HG03558 (cell line): Measurements from ENCODE around the gene TBX6.
"Not testable (repeated sequence)": the region's sequence is repeated elsewhere in the genome, so short reads cannot be mapped to it uniquely, and the experiment has no call there.

Experiments
- ATAC-seq: cut with Tn5 transposase; IDR thresholded peaks from one replicate; pipeline ENCODE4 v1.9.1; 2021; ENCODE audit warnings: moderate number of reproducible peaks; ENCODE audit not compliant: unreplicated experiment; ENCODE audit errors: extremely low read depth

TBX6 gene, protein sequence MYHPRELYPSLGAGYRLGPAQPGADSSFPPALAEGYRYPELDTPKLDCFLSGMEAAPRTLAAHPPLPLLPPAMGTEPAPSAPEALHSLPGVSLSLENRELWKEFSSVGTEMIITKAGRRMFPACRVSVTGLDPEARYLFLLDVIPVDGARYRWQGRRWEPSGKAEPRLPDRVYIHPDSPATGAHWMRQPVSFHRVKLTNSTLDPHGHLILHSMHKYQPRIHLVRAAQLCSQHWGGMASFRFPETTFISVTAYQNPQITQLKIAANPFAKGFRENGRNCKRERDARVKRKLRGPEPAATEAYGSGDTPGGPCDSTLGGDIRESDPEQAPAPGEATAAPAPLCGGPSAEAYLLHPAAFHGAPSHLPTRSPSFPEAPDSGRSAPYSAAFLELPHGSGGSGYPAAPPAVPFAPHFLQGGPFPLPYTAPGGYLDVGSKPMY

DNA sequence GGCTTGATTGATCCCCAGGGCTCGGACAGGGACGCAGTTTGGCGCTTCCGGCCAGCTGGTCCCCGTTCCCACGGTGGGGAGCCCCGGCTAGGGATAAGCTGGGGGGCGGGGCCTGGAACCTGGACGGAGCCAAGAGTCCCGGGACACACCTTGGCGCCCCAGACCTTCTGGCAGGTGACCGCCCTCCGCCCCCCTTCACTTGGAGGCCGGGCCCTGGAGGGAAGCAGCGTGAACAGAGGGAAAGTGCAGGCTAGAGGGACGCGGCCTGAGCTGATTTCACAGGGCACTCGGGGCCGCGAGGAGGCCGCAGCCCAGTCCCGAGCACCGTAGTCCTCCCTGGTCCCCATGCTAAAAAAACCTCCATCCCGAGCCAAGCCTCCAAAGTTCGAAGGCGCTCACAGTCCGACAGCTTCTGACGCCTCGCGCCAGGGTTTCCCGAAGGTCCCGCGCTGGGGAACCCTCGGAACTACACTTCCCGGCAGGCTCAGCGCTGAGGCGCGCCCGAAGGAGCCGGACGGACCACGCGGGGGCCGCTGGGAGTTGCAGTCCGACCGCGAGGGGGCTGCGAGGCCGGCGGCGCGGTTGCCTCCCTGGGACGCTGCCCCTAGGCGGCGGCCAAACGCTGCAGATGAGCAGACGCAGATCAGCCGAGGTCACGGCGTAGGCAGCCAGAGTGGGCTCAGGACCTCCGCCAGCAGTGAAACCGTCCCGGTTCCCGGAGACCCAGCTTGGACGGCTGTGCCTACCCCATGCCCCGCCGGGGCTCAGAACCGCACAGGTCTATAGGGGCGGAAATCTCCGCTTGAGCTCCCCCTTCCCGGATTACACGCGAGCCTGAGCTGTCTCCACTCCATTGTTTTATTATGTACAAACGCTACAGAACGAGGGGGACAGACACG is at the start of gene TBX6:
Gene TBX6 (minus strand): TSS at position 451 of the 899 bp plus-strand sequence. CDS start 731 bp downstream, outside the sequence.
- ATAC-seq = peak; percentile 53

DNA sequence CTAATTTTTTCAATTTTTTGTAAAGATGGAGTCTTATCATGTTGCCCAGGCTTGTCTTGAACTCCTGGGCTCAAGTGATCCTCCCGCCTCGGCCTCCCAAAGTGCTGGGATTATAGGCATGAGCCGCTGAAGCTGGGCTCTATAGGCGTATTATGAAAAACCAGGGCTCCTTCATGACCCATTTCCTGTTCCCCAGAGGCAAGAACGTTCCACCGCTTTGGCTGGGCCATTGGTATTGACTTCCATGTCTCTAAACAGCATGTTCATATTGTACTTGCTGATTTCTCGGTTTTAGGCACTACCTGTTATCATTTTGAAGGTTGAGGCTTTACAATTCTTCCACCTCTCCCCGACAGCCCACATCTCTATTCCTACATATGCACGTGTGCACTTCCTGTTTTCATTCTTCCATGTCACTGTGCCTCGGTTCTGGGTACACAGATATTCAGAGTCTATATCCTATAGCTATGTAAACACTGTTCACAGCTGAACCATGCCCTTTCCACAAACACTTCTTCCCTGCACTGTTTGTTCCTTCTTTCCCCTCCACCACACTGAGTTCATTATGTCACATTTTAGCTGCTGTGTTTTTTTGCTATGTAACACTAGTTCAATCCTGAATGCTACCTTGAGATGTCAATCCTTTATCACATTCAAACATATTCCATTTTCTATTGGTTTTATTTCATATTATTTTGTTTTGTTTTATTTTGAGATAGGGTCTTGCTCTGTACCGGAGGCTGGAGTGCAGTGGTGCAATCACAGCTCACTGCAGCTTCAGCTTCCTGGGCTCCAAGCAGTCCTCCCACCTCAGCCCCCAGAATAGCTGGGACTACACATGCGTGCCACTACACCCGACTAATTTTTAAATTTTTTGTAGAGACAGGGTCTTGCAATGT is 48.1 kb upstream of the TBX6 start:
- no peak for ATAC-seq

DNA sequence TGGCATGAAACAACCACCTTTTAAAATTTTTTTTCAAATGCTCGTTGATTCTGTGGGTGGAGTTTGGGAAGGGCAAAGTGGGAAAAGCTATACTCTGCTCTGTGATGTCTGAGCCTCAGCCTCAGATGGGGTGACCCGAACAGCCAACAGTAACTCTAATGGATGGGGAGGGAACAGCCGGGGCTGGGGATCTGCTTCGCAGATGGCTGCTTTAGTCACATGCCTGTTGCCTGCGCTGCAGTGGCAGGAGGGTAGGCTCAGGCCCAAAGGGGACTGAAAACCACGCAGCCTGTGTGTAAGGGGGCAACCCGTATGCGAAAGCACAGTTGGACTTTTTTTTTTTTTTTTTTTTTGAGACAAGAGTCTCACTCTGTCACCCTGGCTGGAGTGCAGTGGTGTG is 46.2 kb upstream of the TBX6 start:
- ATAC-seq = no peak

DNA sequence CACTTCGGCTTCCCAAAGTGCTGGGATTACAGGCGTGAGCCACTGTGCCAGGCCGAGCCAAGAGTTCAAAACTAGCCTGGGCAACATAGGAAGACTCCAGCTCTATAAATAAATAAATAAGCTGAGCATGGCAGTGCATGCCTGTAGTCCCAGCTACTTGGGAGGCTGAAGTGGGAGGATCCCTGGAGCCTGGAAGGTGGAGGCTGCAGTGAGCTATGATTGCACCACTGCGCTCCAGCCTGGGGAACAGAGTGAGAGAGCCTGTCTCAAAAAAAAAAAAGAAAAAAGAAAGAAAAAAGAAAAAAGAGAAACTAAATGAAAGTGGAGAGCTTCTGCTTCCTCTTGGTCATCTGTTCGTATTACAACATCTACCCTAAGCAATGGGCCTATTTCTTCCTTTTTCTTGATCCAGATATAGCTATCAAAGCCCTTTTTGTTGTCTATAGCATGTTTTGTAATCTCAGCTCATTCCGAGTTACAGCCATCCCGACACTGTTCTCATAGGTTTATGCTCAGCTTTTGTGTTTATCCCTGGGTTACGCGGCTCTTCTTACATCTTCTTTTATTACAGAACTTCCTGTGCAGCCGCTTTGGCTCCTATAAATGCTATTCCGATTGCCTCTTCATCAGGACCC is 45.4 kb upstream of the TBX6 start:
- ATAC-seq = no peak

DNA sequence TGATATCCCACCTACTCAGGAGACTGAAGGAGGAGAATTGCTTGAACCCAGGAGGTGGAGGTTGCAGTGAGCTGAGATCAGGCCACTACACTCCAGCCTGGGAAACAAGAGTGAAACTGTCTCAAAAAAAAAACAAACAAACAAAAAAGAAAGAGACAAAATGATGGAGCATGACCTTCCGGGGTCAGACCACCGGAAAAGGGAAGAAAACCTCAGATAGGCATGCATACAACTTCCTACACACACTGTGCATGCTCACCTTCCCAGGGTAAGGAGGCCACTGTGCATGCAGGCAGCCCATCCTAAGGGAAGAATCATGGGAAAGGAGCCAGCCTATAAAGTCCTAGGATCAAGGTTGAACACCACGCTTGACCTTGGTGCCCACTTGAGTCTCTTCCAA is 40.9 kb upstream of the TBX6 start:
- no peak for ATAC-seq

DNA sequence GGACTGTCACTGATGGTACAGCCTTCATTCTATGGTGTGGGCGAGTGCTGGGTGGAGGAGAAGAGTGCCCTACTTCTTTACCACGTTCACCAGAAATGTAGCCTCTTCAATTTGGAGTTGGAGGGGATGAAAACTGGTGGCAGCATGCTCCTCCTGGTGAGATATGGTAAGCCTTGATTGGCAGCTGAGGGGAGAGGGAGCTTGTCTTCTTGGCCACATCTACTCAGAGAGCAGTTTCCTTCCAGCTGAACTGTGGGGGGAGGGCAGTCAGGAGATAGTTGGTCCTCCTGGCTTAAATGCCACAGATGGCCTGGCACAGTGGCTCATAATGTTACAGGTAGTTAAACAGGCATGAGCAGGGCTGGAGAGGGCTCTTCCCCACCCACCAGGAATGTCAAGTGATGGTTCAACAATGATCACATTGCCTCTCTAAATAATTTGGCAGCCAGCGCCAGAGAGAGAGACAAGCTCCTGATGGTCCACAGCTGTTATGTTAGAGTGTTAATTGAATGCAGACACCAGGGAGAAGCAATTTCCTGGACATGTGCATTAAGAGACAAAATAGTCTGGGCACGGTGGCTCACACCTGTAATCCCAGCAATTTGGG is 40.2 kb upstream of the TBX6 start:
- no peak for ATAC-seq

DNA sequence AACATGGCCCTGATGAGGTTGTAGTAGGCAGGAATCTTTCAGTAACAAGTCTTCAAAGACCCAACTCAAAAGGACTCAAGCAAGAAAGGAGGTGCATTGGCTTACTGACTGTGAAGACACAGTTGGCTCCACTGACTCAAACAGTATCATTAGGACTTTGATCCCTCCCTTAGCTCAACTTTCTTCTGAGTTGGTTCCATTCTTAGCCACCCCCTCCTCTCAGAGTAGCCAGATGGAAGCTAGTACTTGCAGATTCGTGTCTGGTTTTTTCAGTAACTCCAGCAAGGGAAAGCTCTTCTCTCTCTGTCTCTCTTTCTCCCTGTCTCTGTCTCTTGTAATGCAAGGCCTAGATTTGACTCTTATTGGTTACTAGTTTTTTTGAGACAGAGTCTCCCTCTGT is 36.3 kb upstream of the TBX6 start:
- ATAC-seq = no peak

DNA sequence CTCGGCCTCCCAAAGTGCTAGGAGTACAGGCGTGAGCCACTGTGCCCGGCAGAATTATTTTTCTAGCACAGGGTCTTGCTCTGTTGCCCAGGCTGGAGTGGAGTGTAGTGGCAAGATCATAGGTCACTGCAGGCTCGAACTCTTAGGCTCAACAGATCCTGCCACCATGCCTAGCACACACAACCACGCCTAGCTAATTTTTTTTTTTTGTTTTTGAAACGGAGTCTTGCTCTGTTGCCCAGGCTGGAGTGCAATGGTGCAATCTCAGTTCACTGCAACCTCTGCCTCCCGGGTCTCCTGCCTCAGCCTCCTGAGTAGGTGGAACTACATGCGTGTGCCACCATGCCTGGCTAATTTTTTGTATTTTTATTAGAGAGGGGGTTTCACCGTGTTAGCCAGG is 34.0 kb upstream of the TBX6 start:
- ATAC-seq = not testable (repeated sequence)

DNA sequence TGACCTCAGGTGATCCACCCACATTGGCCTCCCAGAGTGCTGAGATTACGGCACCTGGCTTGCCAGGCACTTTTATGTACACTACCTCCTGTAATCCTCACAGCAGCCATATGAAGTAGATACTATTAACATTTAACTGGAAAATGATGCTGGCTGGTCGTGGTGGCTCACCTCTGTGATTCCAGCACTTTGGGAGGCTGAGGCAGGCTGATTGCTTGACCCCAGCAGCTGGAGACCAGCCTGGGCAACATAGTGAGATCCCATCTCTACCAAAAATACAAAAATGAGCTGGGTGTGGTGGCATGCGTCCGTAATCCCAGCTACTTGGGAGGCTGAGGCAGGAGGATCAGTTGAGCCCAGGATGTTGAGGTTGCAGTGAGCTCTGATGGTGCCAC is 33.3 kb upstream of the TBX6 start:
- ATAC-seq = no peak

DNA sequence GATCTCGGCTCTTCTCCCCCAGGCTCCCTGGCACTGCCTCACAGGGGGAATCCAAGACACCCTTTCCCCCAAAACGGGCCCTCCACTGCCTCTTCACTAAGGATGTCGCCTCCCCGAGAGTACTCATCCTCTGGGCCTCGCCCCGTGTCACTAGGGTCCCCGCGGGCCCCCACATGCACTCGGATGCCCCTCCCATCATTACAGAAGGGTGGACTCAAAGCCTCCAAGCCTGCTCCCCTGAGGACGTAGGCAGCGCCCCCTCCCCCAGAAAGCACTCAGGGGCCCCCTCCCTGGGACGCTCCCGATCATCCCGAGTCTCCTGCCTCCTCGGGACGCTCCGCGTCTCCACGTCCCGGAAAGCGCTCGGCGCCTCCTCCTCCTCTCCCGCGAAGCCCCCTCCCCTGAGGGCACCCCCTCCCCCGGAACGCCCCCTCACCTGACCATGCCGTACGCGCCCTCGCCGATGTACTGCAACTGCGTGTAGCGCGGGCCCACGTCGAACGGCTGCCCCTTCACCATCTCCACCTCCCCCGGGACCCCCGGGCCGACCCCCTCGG is 31.0 kb upstream of the TBX6 start:
- ATAC-seq = no peak

DNA sequence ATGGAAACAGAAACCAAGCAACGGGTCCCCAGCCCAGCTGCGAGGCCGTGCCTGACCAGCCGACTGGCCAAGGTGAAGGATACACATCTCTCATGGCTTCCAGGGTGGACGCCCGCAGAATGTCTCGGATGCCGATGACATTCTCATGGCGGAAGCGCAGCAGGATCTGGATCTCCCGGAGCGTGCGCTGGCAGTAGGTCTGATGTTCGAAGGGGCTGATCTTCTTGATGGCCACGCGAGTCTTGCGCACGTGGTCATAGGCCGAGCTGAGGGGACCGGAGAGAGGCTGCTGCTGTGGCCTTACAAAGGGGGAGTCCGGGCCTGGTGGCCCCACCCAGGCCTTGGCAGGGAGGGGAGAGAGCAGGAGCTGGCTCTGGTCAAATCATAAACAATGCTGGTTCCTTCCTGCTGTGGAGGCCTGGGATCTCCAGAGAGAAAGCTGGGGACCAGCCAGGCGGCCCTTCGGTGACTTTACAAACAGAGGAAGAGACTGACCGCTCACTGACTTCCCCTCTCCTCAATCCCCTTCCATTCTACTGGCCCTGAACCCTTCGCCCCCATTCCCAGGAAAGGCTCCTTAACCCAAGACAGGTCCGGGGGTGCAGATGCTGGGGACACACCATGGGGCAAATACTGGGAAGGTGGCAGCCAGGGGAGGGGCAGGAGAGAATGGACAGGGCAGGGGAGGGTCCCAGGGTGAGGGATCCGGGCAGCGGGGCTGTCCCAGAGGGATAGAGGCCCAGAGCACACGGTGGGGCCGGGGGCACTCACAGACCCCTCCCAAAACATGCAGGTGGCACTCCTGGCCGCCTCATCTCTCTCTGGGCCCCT is 30.2 kb upstream of the TBX6 start:
- ATAC-seq = no peak

DNA sequence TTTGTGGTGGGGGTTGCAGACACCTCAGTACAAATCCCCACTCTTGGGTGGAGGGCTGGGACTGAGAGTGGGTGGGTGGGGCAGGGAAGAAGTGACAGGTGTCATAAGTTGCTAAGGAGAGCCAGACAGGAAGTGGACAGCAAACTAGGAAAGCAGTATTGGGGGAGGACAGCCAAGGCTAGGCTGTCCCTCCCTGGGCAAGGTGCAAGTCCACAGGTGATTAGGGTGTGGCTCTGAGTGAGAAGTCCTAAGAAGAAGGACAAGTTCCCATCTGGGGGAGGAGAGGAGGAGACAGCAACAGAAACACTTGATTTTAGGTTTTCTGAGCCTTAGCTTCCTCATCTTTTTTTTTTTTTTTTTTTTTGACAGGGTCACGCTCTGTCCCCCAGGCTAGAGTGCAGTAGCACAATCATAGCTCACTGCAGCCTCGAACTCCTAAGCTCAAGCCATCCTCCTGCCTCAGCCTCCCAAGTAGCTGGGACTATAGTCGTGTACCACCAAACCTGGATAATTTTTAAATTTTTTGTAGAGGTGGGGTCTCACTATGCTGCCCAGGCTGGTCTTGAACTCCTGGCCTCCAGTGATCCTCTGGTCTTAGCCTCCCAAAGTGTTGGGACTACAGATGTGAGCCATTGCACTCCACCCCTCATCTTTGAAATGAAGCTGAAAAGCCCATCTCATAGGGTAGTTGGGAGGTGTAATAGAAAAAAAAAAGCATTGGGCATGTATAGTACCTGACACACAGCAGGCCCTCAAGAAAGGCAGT is 28.8 kb upstream of the TBX6 start:
- ATAC-seq = no peak

DNA sequence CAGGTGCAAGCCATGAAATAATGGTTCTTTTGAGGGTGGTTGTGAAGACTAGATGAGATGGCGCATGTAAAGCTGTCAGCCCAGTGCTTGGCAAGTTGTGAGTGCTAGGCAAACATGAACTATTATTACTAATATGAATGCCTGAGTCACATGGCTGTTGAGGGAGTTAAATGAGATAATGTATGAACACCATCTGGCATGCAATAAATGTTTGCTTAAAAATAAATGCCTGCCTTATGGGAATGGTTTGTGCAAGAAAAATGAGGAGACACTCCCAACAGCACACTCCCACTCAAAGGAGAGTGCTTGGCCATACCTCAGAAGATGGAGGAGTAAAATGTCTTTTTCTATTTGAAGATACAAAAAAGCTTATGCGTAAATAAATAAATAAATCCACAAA is 27.7 kb upstream of the TBX6 start:
- no peak for ATAC-seq

DNA sequence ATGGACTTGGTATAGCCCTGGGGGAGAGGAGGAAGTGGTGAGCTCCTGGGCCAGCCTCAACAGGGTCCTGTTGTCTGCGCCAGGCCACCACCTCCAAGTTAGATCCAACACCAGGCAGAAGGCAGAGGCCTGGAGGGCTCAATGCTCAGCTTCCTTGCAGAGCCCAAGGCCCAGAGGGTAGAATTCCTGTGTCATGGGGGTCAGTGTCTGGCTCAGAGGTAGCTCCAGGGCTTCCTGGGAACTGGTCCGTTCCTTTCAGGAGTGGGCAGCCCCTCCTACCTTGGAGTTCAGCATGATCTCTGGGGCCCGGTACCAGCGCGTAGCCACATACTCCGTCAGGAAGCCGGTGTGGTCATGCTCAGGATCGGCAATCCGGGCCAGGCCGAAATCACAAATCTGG is 26.0 kb upstream of the TBX6 start:
- no peak for ATAC-seq

DNA sequence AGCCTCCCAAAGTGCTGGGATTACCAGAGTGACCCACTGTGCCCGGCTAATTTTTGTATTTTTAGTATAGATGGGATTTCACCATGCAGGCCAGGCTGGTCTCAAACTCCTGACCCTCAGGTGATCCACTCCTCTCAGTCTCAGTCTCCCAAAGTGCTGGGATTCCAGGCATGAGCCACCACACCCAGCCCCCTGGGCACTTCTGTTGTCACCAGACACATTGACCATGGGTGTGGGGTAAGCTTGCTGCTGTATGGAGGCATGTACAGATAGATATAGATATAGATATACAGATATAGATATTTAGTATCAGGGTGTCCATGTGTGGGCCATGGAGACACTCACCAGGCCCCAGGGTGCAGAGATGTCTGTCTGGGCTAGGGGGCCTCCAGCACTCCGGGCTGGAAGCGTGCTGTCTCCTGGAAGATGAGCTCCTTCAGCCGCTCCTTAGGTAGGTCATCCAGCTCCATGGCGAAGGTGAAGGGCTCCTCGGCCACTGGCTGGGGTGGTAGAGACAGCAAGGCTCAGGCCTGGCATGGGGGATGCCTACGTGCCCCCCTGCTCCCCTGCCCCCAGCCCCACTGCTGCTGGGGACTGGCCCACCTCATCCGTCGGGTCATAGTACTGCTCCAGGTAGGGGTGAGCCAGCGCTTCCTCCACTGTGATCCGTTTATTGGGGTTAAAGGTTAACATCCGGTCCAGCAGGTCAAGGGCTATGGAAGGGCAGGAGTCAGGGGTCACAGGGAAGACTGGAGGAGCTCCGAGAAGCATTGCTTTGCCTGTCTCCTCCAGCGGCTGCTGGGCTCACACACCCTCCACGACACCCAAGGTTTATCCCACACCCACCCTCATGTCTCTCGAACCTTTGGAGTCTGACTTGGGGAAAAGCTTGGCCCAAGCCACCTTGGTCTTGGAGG is 24.8 kb upstream of the TBX6 start:
- no peak for ATAC-seq

DNA sequence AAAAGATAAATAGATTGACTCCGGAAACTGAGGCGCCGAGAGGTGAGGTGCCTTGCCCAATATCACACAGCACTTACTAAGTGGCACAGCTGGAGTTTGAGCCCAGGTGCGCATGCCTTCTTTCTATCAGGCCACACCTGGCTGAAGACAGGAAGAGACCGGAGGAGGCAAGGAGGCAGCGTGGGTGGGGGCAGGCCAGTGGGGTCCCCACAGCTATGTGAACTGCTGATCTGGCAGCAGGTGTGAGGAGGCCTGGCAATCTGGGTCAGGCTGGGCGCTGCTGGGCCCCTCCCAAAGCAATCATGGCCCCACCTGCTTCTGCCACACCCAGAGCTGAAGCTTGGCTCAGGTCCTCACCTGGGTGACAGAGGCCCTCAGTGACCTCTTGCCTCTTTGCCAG is 23.5 kb upstream of the TBX6 start:
- ATAC-seq = no peak

DNA sequence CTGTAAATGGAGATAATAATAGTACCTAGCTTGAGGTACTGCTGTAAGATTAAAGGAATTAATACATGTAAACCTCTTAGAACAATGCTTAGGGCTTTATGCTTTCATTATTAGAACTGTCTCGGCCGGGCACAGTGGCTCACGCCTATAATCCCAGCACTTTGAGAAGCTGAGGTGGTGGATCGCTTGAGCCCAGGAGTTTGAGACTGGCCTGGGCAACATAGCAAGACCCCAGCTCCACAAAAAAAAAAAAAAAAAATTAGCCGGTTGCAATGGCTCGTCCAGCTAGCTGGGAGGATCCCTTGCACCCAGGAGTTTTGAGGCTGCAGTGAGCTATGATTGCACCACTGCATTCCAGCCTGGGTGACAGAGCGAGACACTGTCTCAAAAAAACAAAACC is 23.1 kb upstream of the TBX6 start:
- ATAC-seq = not testable (repeated sequence)
